ENCODE measurements around the gene REC8. TPM values are rescaled to one million over a fixed set of nuclear protein-coding genes. Genes with fewer than 3 reads are reported as not detected.
A peak's percentile ranks its signal among the peaks of the same experiment; 100 is the strongest.

The REC8 gene
- total and polyA plus RNA-seq, 2 of the 4 experiments (the other 2 are of a cell fraction) = 0.36 to 3.5 TPM

DNA sequence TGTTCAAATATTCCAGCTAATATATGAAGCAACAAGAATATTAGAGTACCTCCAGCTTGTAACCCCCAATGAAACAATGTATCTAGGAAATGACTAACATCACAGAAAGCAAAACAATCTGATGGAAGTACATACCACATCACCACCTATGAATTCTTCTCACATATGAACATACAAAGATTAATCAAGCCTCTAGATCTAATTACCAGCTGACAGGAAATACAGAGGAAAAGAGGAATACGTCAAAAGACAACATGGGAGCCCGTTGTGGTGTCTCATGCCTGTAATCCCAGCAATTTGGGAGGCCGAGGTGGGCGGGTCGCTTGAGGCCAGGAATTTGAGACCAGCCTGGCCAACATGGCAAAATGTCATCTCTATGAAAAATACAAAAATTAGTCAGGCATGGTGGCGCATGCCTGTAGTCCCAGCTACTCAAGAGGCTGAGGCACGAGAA is 52.8 kb downstream of the REC8 start:
- Histone ChIP-seq H3K23ac (ENCODE audit: low read depth, low read length) (0 out of 2 replicates have a peak overlapping the region, but pooled peaks have one; percentile 37), H3K36me3 (ENCODE audit: control insufficient read depth, insufficient read depth, low read length) (peaks cover 6% of the 10 kb centered on the region; the same call in 1 of the 2 replicates), H3K4me3 (ENCODE audit: insufficient read depth, low read depth, low read length) (no peak overlapping the region), H2BK5ac (ENCODE audit: low read depth, low read length, poor library complexity, severe bottlenecking) (peak overlapping the region; percentile 73), H4K5ac (ENCODE audit: low read depth, low read length) (peak overlapping the region; percentile 12; the same call in 1 of the 2 replicates), H4K91ac (ENCODE audit: insufficient read depth, low read depth, low read length) (0 out of 2 replicates have a peak overlapping the region, but pooled peaks have one; percentile 4), H2BK120ac (ENCODE audit: low read depth, low read length) (peak overlapping the region; percentile 18; the same call in 1 of the 2 replicates), H3K18ac (ENCODE audit: low read depth, low read length) (peak overlapping the region; percentile 52; the same call in 1 of the 2 replicates), H3K4me2 (ENCODE audit: low read depth, low read length) (peak overlapping the region; percentile 20; the same call in 1 of the 2 replicates), H3K79me1 (ENCODE audit: low read depth in 1 of 2, low read length in 2 of 2) (peaks cover 9 to 51% of the 10 kb centered on the region in 2 experiments), H3K56ac (ENCODE audit: extremely low read depth, insufficient read depth, low read length) (no peak overlapping the region), H2AK9ac (replicated peaks; ENCODE audit: low read depth, low read length, poor library complexity) (no peak overlapping the region), H3K9ac (ENCODE audit: low read depth, low read length) (no peak overlapping the region), H2AFZ (replicated peaks; ENCODE audit: low read length, poor library complexity) (no peak overlapping the region), H2BK20ac (ENCODE audit: low read depth, low read length) (no peak overlapping the region), H3K4me1 (ENCODE audit: control insufficient read depth, insufficient read depth, low read length) (peaks cover 4% of the 10 kb centered on the region), H3K4ac (ENCODE audit: low read depth, low read length) (peak overlapping the region; percentile 53; the same call in 1 of the 2 replicates), H3K9me1 (ENCODE audit: insufficient read depth, low read length) (peaks cover 3% of the 10 kb centered on the region; the same call in 1 of the 2 replicates), H3K9me3 (ENCODE audit: control insufficient read depth, insufficient read depth, low read length) (no peaks in the 10 kb centered on the region), H2AK5ac (ENCODE audit: low read depth, low read length) (peak overlapping the region; percentile 12; the same call in 1 of the 2 replicates), H4K8ac (ENCODE audit: low read depth in 2 of 2, low read length in 2 of 2) (peak overlapping the region in 1 of 2 experiments; percentile 6; a peak in 1 of 4 replicates), H2BK15ac (ENCODE audit: low read depth, low read length) (no peak overlapping the region), H3K27ac (ENCODE audit: insufficient read depth, low read length) (peak overlapping the region; percentile 44), H4K20me1 (ENCODE audit: insufficient read depth, low read length) (no peaks in the 10 kb centered on the region; the same call in 1 of the 2 replicates), H3K27me3 (ENCODE audit: control insufficient read depth, insufficient read depth, low read length) (no peaks in the 10 kb centered on the region), H3K14ac (replicated peaks; ENCODE audit: low read depth, low read length) (no peak overlapping the region)
- in situ Hi-C loops (cut with MboI; ENCODE audit: low sequenced_read_pairs) = no loop called here
- peak; percentile 87 for DNase-seq
- dilution Hi-C loops (cut with HindIII; ENCODE audit: low sequenced_read_pairs, unreplicated experiment) = no loop called here
- 53% methylated on average over 4 of the region's 7 CpGs; no CpG with 5 or more reads in 1 of the 2 experiments for WGBS, 2 experiments (ENCODE audit: extremely low coverage in 2 of 2, insufficient read length in 1 of 2)
- intact Hi-C loops (cut with micrococcal nuclease) = no loop called here
- TF ChIP-seq CEBPB (IDR thresholded peaks at IDR 0.05; ENCODE audit: low read depth, low read length) (peak; percentile 70; the same call in 1 of the 2 replicates), MXI1 (IDR thresholded peaks at IDR 0.05; ENCODE audit: borderline replicate concordance, low read depth, low read length) (no peak)
- ChIA-PET CTCF (no interaction called here), POLR2A (ENCODE audit: unreplicated experiment) (no interaction called here)
- peak; percentile 83 for ATAC-seq (ENCODE audit: low read depth)
- BruUV-seq (replicated peaks) = no TSS peak
